ENCODE results near the gene HDAC4.

The HDAC4 gene

DNA sequence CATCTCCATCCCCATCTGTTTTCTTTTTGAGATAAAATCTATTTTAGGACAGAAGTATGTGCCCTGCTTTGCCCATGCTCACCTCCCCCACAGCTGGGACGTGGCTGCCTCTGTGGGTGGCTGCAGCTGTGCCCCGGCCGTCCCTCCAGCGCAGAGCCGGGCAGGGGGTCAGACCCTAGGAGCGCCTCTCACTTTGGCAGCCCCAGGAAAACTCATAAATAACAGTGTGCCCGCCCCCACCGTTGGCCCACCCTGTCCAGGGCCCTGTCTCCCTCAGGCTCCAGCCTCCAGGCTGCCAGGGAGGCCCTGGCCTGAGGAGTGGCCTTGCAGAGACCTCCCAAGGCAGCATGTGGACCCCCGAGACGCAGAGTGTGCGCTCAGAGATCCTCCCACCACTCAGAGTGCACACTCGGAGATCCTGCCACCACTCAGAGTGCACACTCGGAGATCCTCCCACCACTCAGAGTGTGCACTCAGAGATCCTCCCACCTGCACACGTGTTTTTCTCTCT lies 374.8 kb downstream of the HDAC4 start:
- no peak for TF ChIP-seq CTCF (IDR thresholded peaks at IDR 0.05; ENCODE audit: extremely low read depth, insufficient read depth, missing control alignments)
- no peak for DNase-seq (ENCODE audit: low spot score)
- in situ Hi-C loops (cut with MboI; ENCODE audit: low pct_unique_long_range_greater_than_20kb, low sequenced_read_pairs, unreplicated experiment), result no loop called here

- DNase-seq (ENCODE audit: low spot score), result no peak
- in situ Hi-C loops (cut with MboI; ENCODE audit: low pct_unique_long_range_greater_than_20kb, low sequenced_read_pairs, unreplicated experiment), result no loop called here
- no peak for TF ChIP-seq CTCF (IDR thresholded peaks at IDR 0.05; ENCODE audit: extremely low read depth, insufficient read depth, missing control alignments)
Measured at GRCh38 chr2:239025096-239025801, 375.6 kb downstream of the HDAC4 start.

DNA sequence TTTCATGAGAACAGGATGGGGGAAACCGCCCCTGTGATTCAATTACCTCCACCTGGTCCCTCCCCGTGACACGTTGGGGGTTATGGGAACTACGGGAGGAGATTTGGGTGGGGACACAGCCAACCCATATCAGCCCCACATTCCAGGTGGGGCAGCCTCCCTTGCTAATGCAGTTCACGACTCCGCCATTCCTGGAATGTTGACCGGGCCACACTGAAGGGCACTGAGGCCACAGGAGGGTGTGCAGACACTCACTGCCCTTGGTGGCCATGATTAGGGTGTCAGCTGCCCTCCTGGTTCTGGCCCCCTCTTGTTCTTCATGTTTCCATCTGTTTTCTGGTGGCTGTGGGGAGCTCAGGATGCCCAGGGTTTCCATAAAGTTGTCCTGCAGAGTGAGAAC lies 376.6 kb downstream of the HDAC4 start:
- DNase-seq (ENCODE audit: low spot score), result no peak
- no peak for TF ChIP-seq CTCF (IDR thresholded peaks at IDR 0.05; ENCODE audit: extremely low read depth, insufficient read depth, missing control alignments)
- in situ Hi-C loops (cut with MboI; ENCODE audit: low pct_unique_long_range_greater_than_20kb, low sequenced_read_pairs, unreplicated experiment), result no loop called here

GRCh38 chr2:239022437-239023260 lies 378.2 kb downstream of the HDAC4 start:
- DNase-seq (ENCODE audit: low spot score), result no peak
- no peak for TF ChIP-seq CTCF (IDR thresholded peaks at IDR 0.05; ENCODE audit: extremely low read depth, insufficient read depth, missing control alignments)
- in situ Hi-C loops (cut with MboI; ENCODE audit: low pct_unique_long_range_greater_than_20kb, low sequenced_read_pairs, unreplicated experiment), result no loop called here

GRCh38 chr2:239021651-239022436 lies 379.0 kb downstream of the HDAC4 start:
- in situ Hi-C loops (cut with MboI; ENCODE audit: low pct_unique_long_range_greater_than_20kb, low sequenced_read_pairs, unreplicated experiment), result no loop called here
- no peak for DNase-seq (ENCODE audit: low spot score)
- no peak for TF ChIP-seq CTCF (IDR thresholded peaks at IDR 0.05; ENCODE audit: extremely low read depth, insufficient read depth, missing control alignments)

DNA sequence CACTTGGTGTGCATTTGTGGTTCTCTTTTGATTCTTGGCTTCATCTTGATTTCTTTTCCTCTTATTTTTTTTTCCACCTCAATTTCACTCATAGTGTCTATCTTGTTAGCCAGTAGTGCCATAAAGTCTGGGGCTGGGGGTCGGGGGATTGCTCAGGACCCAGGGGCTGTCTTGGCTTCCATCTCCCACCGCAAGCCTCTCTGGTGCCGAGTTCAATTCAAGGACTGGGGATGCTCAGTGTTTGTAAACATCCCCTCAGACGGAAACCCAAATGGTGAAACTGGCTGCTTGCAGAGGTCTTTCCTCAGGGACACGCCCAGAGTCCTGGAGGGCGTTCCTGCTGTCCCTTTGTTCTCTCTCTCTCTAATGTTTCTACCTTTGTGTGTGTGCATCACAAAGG lies 379.6 kb downstream of the HDAC4 start:
- no peak for DNase-seq (ENCODE audit: low spot score)
- in situ Hi-C loops (cut with MboI; ENCODE audit: low pct_unique_long_range_greater_than_20kb, low sequenced_read_pairs, unreplicated experiment), result no loop called here
- no peak for TF ChIP-seq CTCF (IDR thresholded peaks at IDR 0.05; ENCODE audit: extremely low read depth, insufficient read depth, missing control alignments)

All from GM13977 (cell line).